NB4 (cell line): ENCODE measurements around the gene MND1.

Source experiments
- DNase-seq: peaks from one replicate; pipeline ENCODE4 v3.0.0; 2010; ENCODE audit warnings: low read depth
- H3K4me3 ChIP-seq: one replicate; pipeline ENCODE4 v1.5.1; 2011; ENCODE audit warnings: mild to moderate bottlenecking, low read depth, low read length, moderate library complexity
- CTCF ChIP-seq: IDR thresholded peaks from one replicate; pipeline ENCODE4 v1.5.1; 2012; ENCODE audit warnings: low read depth, low read length
- MAX ChIP-seq: IDR thresholded peaks from 2 replicates; pipeline ENCODE4 v1.6.1; 2011; ENCODE audit warnings: low read depth, low read length
- MYC ChIP-seq: IDR thresholded peaks from 2 replicates; pipeline ENCODE4 v1.6.1; 2011; ENCODE audit warnings: low read depth, low read length
- POLR2A ChIP-seq: IDR thresholded peaks from 2 replicates; pipeline ENCODE4 v1.6.1; 2011; ENCODE audit warnings: mild to moderate bottlenecking; ENCODE audit not compliant: insufficient read length; ENCODE audit errors: extremely low read depth

The MND1 gene

GRCh38 chr4:153383131-153383530 lies 38.6 kb downstream of the MND1 start:
- no peak for TF ChIP-seq MYC
- no peak for TF ChIP-seq CTCF
- TF ChIP-seq POLR2A: no peak
- TF ChIP-seq MAX: no peak
- no peak for DNase-seq
- H3K4me3 ChIP-seq: no peak overlapping the region

GRCh38 chr4:153384160-153384559 lies 39.7 kb downstream of the MND1 start:
- TF ChIP-seq POLR2A (no peak), MYC (no peak), MAX (no peak), CTCF (no peak)
- DNase-seq: no peak
- no peak overlapping the region for H3K4me3 ChIP-seq

GRCh38 chr4:153385784-153386183 lies 41.3 kb downstream of the MND1 start:
- DNase-seq: no peak
- no peak for TF ChIP-seq MAX
- TF ChIP-seq CTCF: no peak
- TF ChIP-seq POLR2A: no peak
- no peak for TF ChIP-seq MYC
- no peak overlapping the region for H3K4me3 ChIP-seq

- no peak overlapping the region for H3K4me3 ChIP-seq
- DNase-seq: no peak
- TF ChIP-seq MYC: no peak
- TF ChIP-seq MAX: no peak
- TF ChIP-seq CTCF: no peak
- no peak for TF ChIP-seq POLR2A
Measured at GRCh38 chr4:153387981-153388380, 43.5 kb downstream of the MND1 start.

- TF ChIP-seq CTCF (no peak), POLR2A (no peak), MYC (no peak), MAX (no peak)
- DNase-seq: no peak
- H3K4me3 ChIP-seq: no peak overlapping the region
Measured at GRCh38 chr4:153393397-153393796, 48.9 kb downstream of the MND1 start.

GRCh38 chr4:153394945-153395344 lies 50.5 kb downstream of the MND1 start:
- no peak for DNase-seq
- TF ChIP-seq MYC (no peak), CTCF (no peak), POLR2A (no peak), MAX (no peak)

More at GRCh38 chr4:153394945-153395344, 50.5 kb downstream of the MND1 start:
- no peak overlapping the region for H3K4me3 ChIP-seq
